ENCODE data around the gene IL17C. TPM values are rescaled to one million over a fixed set of nuclear protein-coding genes. Genes with fewer than 3 reads are reported as not detected.
"Not testable (repeated sequence)": the region's sequence is repeated elsewhere in the genome, so short reads cannot be mapped to it uniquely, and the experiment has no call there.

The IL17C gene
- total and polyA plus RNA-seq, 4 experiments from 2014 or later = 0.44 TPM; not detected in 3

DNA sequence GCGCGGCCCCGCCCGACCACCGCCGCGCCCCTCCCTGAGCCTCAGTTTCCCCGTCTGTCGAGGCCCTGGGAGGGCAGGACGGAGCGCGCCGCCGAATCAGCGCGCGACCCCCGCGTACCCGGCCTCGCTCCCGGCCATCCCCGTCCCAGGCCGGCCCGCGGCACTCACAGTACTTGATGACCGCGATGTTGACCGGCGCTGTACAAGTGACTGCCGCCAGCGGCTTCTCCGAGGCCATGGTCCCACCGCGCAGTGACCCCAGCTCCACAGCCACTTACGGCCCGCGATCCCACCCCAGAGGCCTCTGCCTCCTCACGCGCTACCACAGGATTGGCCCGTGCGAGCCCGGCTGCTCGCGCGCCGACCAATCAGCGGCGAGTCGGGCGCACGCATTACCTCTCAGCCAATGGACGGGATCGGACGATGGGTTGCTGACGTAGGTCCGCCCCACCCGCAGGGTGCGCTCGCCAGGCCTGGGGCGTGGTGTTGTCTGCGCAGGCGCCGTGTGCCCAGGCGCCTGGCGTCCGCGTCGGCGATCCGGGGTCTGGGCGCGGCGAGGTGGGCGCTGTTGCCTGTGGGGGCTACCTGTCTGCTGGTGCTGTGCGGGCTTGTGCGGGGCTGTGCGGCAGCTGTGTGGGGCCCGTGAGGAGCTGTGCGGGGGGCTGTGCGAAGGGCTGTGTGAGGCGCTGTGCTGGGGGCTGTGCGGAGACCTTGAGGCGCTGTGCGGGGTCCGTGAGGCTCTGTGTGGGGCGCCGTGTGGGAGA, 24.7 kb downstream of the IL17C start, which contains the start of gene MVD:
TSS of gene MVD (minus strand) at position 249 of the 764 bp plus-strand sequence. CDS start at position 238, 11 bp downstream.
- intact Hi-C loops (cut with micrococcal nuclease) = loop anchor here (1.0 kb wide), 6 partner anchors 12 to 194 kb away; partner anchors contain the start of genes CTU2, CYBA, RNF166 and SNAI3

DNA sequence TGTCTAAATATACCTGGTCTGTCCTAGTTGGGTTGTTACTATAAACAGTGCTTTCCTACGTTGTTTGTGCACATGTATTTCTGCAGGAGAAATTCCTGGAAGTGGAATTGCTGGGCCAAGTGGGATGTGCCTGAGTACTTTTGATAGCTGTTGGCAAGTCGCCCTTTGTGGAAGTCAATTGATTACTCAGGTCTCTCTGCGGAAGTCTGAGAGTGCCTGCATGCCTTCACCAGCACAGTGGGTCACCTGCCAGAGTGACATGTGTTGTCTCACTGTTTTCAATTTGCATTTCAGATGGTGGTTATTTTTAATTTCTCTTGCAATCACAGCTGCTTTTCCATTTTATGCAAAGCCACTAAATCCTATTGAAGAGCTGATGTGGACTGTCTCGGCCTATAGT, 26.8 kb downstream of the IL17C start:
- Mint-ChIP-seq H3K4me3 (peak overlapping the region in 7 of 8 donors; percentile 44 to 70 (median 62)), H3K27ac (peak overlapping the region in 2 of 7 donors; percentile 40 to 79), H3K27me3 (no peaks in the 10 kb centered on the region), H3K4me1 (peaks cover 11 to 22% (median 15%) of the 10 kb centered on the region in 4 donors), H3K9me3 (peaks cover 0 to 2% (median 0%) of the 10 kb centered on the region in 8 donors), H3K36me3 (peaks cover 0 to 6% of the 10 kb centered on the region in 2 donors)
- H3K27ac ChIP-seq (ENCODE audit: low read depth, low read length) = no peak overlapping the region
- CTCF ChIA-PET (ENCODE audit: partially characterized antibody) = interaction anchor here (0.6 to 1.0 kb wide), 4 partner anchors 16 to 135 kb away, joined by 3 to 4 read pairs (median 3); no protein-coding TSS in a partner anchor
- DNase-seq = no peak
- intact Hi-C loops (cut with micrococcal nuclease) = no loop called here
- no peaks in the 10 kb centered on the region for H3K9me3 ChIP-seq (ENCODE audit: control insufficient read depth in 1 of 2, low read length in 2 of 2)
- H3K27me3 ChIP-seq (ENCODE audit: insufficient read depth, low read length) = no peaks in the 10 kb centered on the region
- POLR2A ChIA-PET (ENCODE audit: partially characterized antibody) = interaction anchor here (0.9 to 3.8 kb wide), 5 partner anchors 15 to 37 kb away, joined by 4 to 53 read pairs (median 8); partner anchors contain the start of gene SNAI3
- no peaks in the 10 kb centered on the region for H3K36me3 ChIP-seq (ENCODE audit: insufficient read depth, low read length)
- no peak overlapping the region for H3K4me3 ChIP-seq (ENCODE audit: low read length in 2 of 2)
- peaks cover 16% of the 10 kb centered on the region for H3K4me1 ChIP-seq (ENCODE audit: insufficient read depth, low read length)

More for the DNA sequence above, 24.7 kb downstream of the IL17C start, which contains the start of gene MVD:
- peaks cover 11 to 22% (median 15%) of the 10 kb centered on the region in 4 donors for H3K4me1 Mint-ChIP-seq
- Histone ChIP-seq H3K27ac (ENCODE audit: low read depth, low read length) (peak within 1 kb of the TSS; percentile 83), H3K27me3 (ENCODE audit: insufficient read depth, low read length) (no peaks in the 10 kb centered on the region), H3K4me1 (ENCODE audit: insufficient read depth, low read length) (peaks cover 16% of the 10 kb centered on the region), H3K9me3 (ENCODE audit: control insufficient read depth in 1 of 2, low read length in 2 of 2) (no peaks in the 10 kb centered on the region), H3K4me3 (ENCODE audit: low read length in 2 of 2) (peak within 1 kb of the TSS; percentile 65 to 95), H3K36me3 (ENCODE audit: insufficient read depth, low read length) (no peaks in the 10 kb centered on the region)
- peak within 1 kb of the TSS; percentile 80 to 98 (median 97) for H3K27ac Mint-ChIP-seq
- CTCF ChIA-PET (ENCODE audit: partially characterized antibody) = interaction anchor here (1.0 kb wide), 1 partner anchor 43 kb away, joined by 3 read pairs; no protein-coding TSS in a partner anchor
- no peaks in the 10 kb centered on the region for H3K27me3 Mint-ChIP-seq
- peaks cover 0 to 8% of the 10 kb centered on the region in 2 donors for H3K36me3 Mint-ChIP-seq
- DNase-seq = peak; percentile 93 to 96 (median 95)
- peaks cover 0 to 2% (median 0%) of the 10 kb centered on the region in 8 donors for H3K9me3 Mint-ChIP-seq
- POLR2A ChIA-PET (ENCODE audit: partially characterized antibody) = interaction anchor here (0.8 to 3.8 kb wide), 16 partner anchors 11 to 147 kb away, joined by 3 to 53 read pairs (median 4); partner anchors contain the start of genes CYBA and ZC3H18
- H3K4me3 Mint-ChIP-seq = peak within 1 kb of the TSS; percentile 91 to 95 (median 94)

DNA sequence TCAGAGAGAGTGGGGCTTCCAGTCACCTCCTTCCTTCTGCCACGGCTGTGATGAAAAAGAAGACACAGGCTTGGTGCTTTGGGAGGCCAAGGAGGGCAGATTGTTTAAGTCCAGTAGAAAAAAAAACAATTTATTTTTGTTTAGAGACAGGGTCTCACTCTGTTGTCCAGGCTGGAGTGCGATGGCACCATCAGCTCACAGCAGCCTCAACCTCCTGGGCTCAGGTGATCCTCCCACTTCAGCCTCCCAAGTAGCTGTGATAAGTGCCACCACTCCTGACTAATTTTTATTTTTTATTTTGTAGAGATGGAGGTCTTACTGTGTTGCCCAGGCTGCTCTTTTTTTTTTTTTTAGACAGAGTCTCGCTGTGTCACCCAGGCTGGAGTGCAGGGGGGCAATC, 27.2 kb downstream of the IL17C start:
- Histone ChIP-seq H3K4me1 (ENCODE audit: insufficient read depth, low read length) (peaks cover 16% of the 10 kb centered on the region), H3K4me3 (ENCODE audit: low read length in 2 of 2) (no peak overlapping the region), H3K36me3 (ENCODE audit: insufficient read depth, low read length) (no peaks in the 10 kb centered on the region), H3K27ac (ENCODE audit: low read depth, low read length) (no peak overlapping the region), H3K27me3 (ENCODE audit: insufficient read depth, low read length) (no peaks in the 10 kb centered on the region), H3K9me3 (ENCODE audit: control insufficient read depth in 1 of 2, low read length in 2 of 2) (no peaks in the 10 kb centered on the region)
- ChIA-PET POLR2A (ENCODE audit: partially characterized antibody) (interaction anchor here (0.9 to 3.8 kb wide), 4 partner anchors 15 to 34 kb away, joined by 4 to 17 read pairs (median 7); partner anchors contain the start of gene SNAI3), CTCF (ENCODE audit: partially characterized antibody) (interaction anchor here (0.6 to 1.0 kb wide), 4 partner anchors 16 to 135 kb away, joined by 3 to 4 read pairs (median 3); no protein-coding TSS in a partner anchor)
- Mint-ChIP-seq H3K27ac (no peak overlapping the region), H3K27me3 (no peaks in the 10 kb centered on the region), H3K36me3 (peaks cover 0 to 6% of the 10 kb centered on the region in 2 donors), H3K4me3 (no peak overlapping the region), H3K9me3 (peaks cover 0 to 2% (median 0%) of the 10 kb centered on the region in 8 donors), H3K4me1 (peaks cover 11 to 22% (median 15%) of the 10 kb centered on the region in 4 donors)
- no peak for DNase-seq
- intact Hi-C loops (cut with micrococcal nuclease) = no loop called here

DNA sequence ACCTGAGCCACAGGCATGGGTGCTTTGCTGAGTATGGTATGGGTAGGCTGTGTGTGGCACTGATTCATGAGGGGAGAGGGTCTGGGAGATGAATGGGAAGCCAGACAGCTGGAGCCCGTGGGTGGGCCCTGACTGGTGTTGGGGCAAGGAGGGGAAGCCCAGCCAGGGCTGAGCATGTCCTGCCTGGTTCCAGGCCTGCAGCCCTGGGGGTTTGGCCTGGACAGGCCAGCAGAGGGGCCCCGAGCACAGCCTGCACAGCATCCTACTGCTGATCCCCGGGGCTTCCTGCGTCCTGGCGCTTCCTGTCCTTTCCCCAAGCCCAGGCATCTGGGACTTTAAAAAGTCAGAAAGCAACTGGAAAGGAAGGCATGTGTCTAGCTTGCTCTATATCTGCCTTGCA, 29.1 kb downstream of the IL17C start:
- Mint-ChIP-seq H3K9me3 (peaks cover 0 to 2% (median 0%) of the 10 kb centered on the region in 8 donors), H3K27me3 (no peaks in the 10 kb centered on the region), H3K36me3 (peaks cover 0 to 6% of the 10 kb centered on the region in 2 donors), H3K4me3 (peak overlapping the region in 1 of 8 donors; percentile 42), H3K4me1 (peaks cover 4 to 10% (median 9%) of the 10 kb centered on the region in 4 donors), H3K27ac (peak overlapping the region in 3 of 7 donors; percentile 52 to 93 (median 70))
- POLR2A ChIA-PET (ENCODE audit: partially characterized antibody) = interaction anchor here (0.9 kb wide), 1 partner anchor 37 kb away, joined by 3 read pairs; no protein-coding TSS in a partner anchor
- Histone ChIP-seq H3K36me3 (ENCODE audit: insufficient read depth, low read length) (no peaks in the 10 kb centered on the region), H3K4me1 (ENCODE audit: insufficient read depth, low read length) (peaks cover 6% of the 10 kb centered on the region), H3K27me3 (ENCODE audit: insufficient read depth, low read length) (no peaks in the 10 kb centered on the region), H3K27ac (ENCODE audit: low read depth, low read length) (no peak overlapping the region), H3K9me3 (ENCODE audit: control insufficient read depth in 1 of 2, low read length in 2 of 2) (no peaks in the 10 kb centered on the region), H3K4me3 (ENCODE audit: low read length in 2 of 2) (no peak overlapping the region)
- intact Hi-C loops (cut with micrococcal nuclease) = no loop called here
- CTCF ChIA-PET (ENCODE audit: partially characterized antibody) = no interaction called here
- no peak for DNase-seq

DNA sequence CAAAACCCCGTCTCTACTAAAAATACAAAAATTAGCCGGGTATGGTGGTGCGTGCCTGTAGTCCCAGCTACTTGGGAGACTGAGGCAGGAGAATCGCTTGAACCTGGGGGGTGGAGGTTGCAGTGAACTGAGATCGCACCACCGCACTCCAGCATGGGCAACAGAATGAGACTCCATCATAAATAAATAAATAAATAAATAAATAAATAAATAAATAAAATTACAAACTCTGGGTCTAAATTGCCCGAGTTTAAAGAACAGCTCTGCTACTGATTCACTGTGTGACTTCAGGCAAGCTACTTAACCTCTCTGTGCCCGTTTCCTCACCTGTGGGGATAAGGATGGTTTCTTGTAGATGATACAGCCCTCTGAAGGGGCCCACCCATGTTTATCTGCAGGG, 31.1 kb downstream of the IL17C start:
- CTCF ChIA-PET (ENCODE audit: partially characterized antibody) = interaction anchor here (2.0 kb wide), 1 partner anchor 12 kb away, joined by 10 read pairs; no protein-coding TSS in a partner anchor
- H3K4me3 ChIP-seq (ENCODE audit: low read length in 2 of 2); H3K4me1 ChIP-seq (ENCODE audit: insufficient read depth, low read length); H3K4me1 Mint-ChIP-seq; H3K36me3 ChIP-seq (ENCODE audit: insufficient read depth, low read length); H3K27ac ChIP-seq (ENCODE audit: low read depth, low read length); H3K9me3 Mint-ChIP-seq; H3K4me3 Mint-ChIP-seq; H3K27me3 Mint-ChIP-seq; intact Hi-C loops (cut with micrococcal nuclease); H3K36me3 Mint-ChIP-seq; H3K27me3 ChIP-seq (ENCODE audit: insufficient read depth, low read length); H3K9me3 ChIP-seq (ENCODE audit: control insufficient read depth in 1 of 2, low read length in 2 of 2); DNase-seq: not testable (repeated sequence)
- POLR2A ChIA-PET (ENCODE audit: partially characterized antibody) = interaction anchor here (3.7 kb wide), 1 partner anchor 12 kb away, joined by 11 read pairs; no protein-coding TSS in a partner anchor
- peak overlapping the region in 1 of 7 donors; percentile 57 for H3K27ac Mint-ChIP-seq

DNA sequence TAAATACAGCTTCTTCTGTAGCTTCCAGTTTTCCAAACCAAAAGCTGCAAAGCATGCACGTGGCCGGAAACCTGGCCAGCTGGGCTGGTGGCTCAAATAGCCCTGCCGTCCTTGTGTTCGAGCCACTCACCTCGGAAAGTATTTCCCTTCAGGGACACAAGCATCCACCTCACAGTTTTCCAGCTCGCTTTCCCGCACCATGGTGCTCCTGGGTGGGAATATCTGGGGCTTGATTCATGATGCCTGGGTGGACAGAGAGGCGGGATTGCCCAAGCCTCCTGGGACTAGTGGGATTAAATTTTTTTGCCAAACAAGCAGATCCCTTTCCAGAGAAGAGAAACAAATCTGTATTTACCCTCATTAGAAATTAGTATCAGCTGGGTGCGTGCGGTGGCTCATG, 31.6 kb downstream of the IL17C start:
- no peaks in the 10 kb centered on the region for H3K36me3 ChIP-seq (ENCODE audit: insufficient read depth, low read length)
- Mint-ChIP-seq H3K27ac (no peak overlapping the region), H3K27me3 (no peaks in the 10 kb centered on the region), H3K36me3 (peaks cover 0 to 2% of the 10 kb centered on the region in 2 donors), H3K4me3 (no peak overlapping the region), H3K4me1 (peaks cover 0 to 2% (median 1%) of the 10 kb centered on the region in 4 donors), H3K9me3 (no peaks in the 10 kb centered on the region)
- ChIA-PET POLR2A (ENCODE audit: partially characterized antibody) (interaction anchor here (0.7 to 3.7 kb wide), 3 partner anchors 11 to 34 kb away, joined by 3 to 11 read pairs (median 3); no protein-coding TSS in a partner anchor), CTCF (ENCODE audit: partially characterized antibody) (interaction anchor here (1.3 to 2.0 kb wide), 2 partner anchors 11 to 15 kb away, joined by 5 to 10 read pairs; no protein-coding TSS in a partner anchor)
- no peak for DNase-seq
- H3K4me1 ChIP-seq (ENCODE audit: insufficient read depth, low read length) = no peaks in the 10 kb centered on the region
- intact Hi-C loops (cut with micrococcal nuclease) = no loop called here
- no peaks in the 10 kb centered on the region for H3K27me3 ChIP-seq (ENCODE audit: insufficient read depth, low read length)
- no peak overlapping the region for H3K27ac ChIP-seq (ENCODE audit: low read depth, low read length)
- H3K4me3 ChIP-seq (ENCODE audit: low read length in 2 of 2) = no peak overlapping the region
- no peaks in the 10 kb centered on the region for H3K9me3 ChIP-seq (ENCODE audit: control insufficient read depth in 1 of 2, low read length in 2 of 2)
